ENCODE data around the gene PPP1R13B.

PPP1R13B gene

GRCh38 chr14:103712633-103713247, 134.6 kb downstream of the PPP1R13B start:
- DNase-seq (ENCODE audit: low read depth): no peak

- DNase-seq (ENCODE audit: low read depth): no peak
Observed at GRCh38 chr14:103711516-103712431, 135.6 kb downstream of the PPP1R13B start.

- no peak for DNase-seq (ENCODE audit: low read depth)
Observed at GRCh38 chr14:103710771-103711377, 136.5 kb downstream of the PPP1R13B start.

- DNase-seq (ENCODE audit: low read depth): no peak
Observed at GRCh38 chr14:103709814-103710213, 137.6 kb downstream of the PPP1R13B start.

- no peak for DNase-seq (ENCODE audit: low read depth)
Observed at GRCh38 chr14:103708750-103709187, 138.6 kb downstream of the PPP1R13B start.

GRCh38 chr14:103707329-103708263, 139.8 kb downstream of the PPP1R13B start:
- no peak for DNase-seq (ENCODE audit: low read depth)

GRCh38 chr14:103706551-103707328, 140.6 kb downstream of the PPP1R13B start:
- no peak for DNase-seq (ENCODE audit: low read depth)

- no peak for DNase-seq (ENCODE audit: low read depth)
Observed at GRCh38 chr14:103705504-103706284, 141.7 kb downstream of the PPP1R13B start.

- no peak for DNase-seq (ENCODE audit: low read depth)
Observed at GRCh38 chr14:103705118-103705503, 142.3 kb downstream of the PPP1R13B start.

GRCh38 chr14:103704708-103705107, 142.7 kb downstream of the PPP1R13B start:
- DNase-seq (ENCODE audit: low read depth): no peak

- DNase-seq (ENCODE audit: low read depth): no peak
Observed at GRCh38 chr14:103703433-103704385, 143.7 kb downstream of the PPP1R13B start.

- no peak for DNase-seq (ENCODE audit: low read depth)
Observed at GRCh38 chr14:103702497-103703432, 144.6 kb downstream of the PPP1R13B start.

- no peak for DNase-seq (ENCODE audit: low read depth)
Observed at GRCh38 chr14:103702095-103702494, 145.3 kb downstream of the PPP1R13B start.

- no peak for DNase-seq (ENCODE audit: low read depth)
Observed at GRCh38 chr14:103700753-103701490, 146.5 kb downstream of the PPP1R13B start.

- DNase-seq (ENCODE audit: low read depth): no peak
Observed at GRCh38 chr14:103699901-103700752, 147.2 kb downstream of the PPP1R13B start.

- no peak for DNase-seq (ENCODE audit: low read depth)
Observed at GRCh38 chr14:103699261-103699661, 148.1 kb downstream of the PPP1R13B start.

Measured in stimulated activated CD8-positive, alpha-beta memory T cell treated with anti-CD3 and anti-CD28 coated beads, Interleukin-12 subunit alpha, Interleukin-12 subunit beta, amount 100 ng/mL, for 4 hours (primary cell).